ENCODE results near the gene GSDMA. TPM values are rescaled to one million over a fixed set of nuclear protein-coding genes. Genes with fewer than 3 reads are reported as not detected.
"Not testable (repeated sequence)": the region's sequence is repeated elsewhere in the genome, so short reads cannot be mapped to it uniquely, and the experiment has no call there.

GSDMA gene
- total RNA-seq, 2 experiments from 2014 or later, result 0.98 to 1.1 TPM

- POLR2A ChIA-PET, result interaction anchor here (0.6 kb wide), 1 partner anchor 8 kb away, joined by 3 read pairs; no protein-coding TSS in a partner anchor
- H3K9me3 Mint-ChIP-seq (ENCODE audit: low read depth); H3K27me3 Mint-ChIP-seq; H3K27ac Mint-ChIP-seq; H3K4me3 Mint-ChIP-seq; DNase-seq; intact Hi-C loops (cut with DNase I, micrococcal nuclease); H3K36me3 Mint-ChIP-seq (ENCODE audit: low read depth); ATAC-seq: not testable (repeated sequence)
- H3K4me1 Mint-ChIP-seq, result peaks cover 13% of the 10 kb centered on the region
- CTCF ChIA-PET, result interaction anchor here (1.2 kb wide), 1 partner anchor 9 kb away, joined by 3 read pairs; no protein-coding TSS in a partner anchor
Observed at GRCh38 chr17:39948489-39948828, 14.3 kb upstream of the GSDMA start.

GRCh38 chr17:39949028-39949427 lies 13.8 kb upstream of the GSDMA start:
- DNase-seq (no peak), ATAC-seq (no peak)
- H3K4me1 Mint-ChIP-seq, result peaks cover 16% of the 10 kb centered on the region
- H3K4me3 Mint-ChIP-seq, result no peak overlapping the region
- intact Hi-C loops (cut with DNase I, micrococcal nuclease), result no loop called here
- H3K36me3 Mint-ChIP-seq (ENCODE audit: low read depth), result no peaks in the 10 kb centered on the region
- ChIA-PET POLR2A (no interaction called here), CTCF (no interaction called here)
- H3K9me3 Mint-ChIP-seq (ENCODE audit: low read depth), result no peaks in the 10 kb centered on the region
- H3K27me3 Mint-ChIP-seq, result no peaks in the 10 kb centered on the region
- H3K27ac Mint-ChIP-seq, result no peak overlapping the region

- CTCF ChIA-PET, result interaction anchor here (1.2 to 1.4 kb wide), 2 partner anchors 221 to 329 kb away, joined by 3 read pairs; partner anchors contain the start of gene MIEN1
- no peak for ATAC-seq
- Mint-ChIP-seq H3K9me3 (ENCODE audit: low read depth) (no peaks in the 10 kb centered on the region), H3K27ac (no peak overlapping the region), H3K4me3 (no peak overlapping the region), H3K4me1 (peaks cover 16% of the 10 kb centered on the region), H3K27me3 (no peaks in the 10 kb centered on the region), H3K36me3 (ENCODE audit: low read depth) (no peaks in the 10 kb centered on the region)
- intact Hi-C loops (cut with DNase I, micrococcal nuclease), result loop anchor here in 1 of 2 experiments (10.0 kb wide), 1 partner anchor 546 kb away; the partner anchor contains the start of gene FBXL20
- DNase-seq, result no peak
- POLR2A ChIA-PET, result interaction anchor here (0.6 kb wide), 1 partner anchor 279 kb away, joined by 3 read pairs; no protein-coding TSS in a partner anchor
Observed at GRCh38 chr17:39950871-39951348, 11.9 kb upstream of the GSDMA start.

- no peaks in the 10 kb centered on the region for H3K27me3 Mint-ChIP-seq
- POLR2A ChIA-PET, result no interaction called here
- H3K4me1 Mint-ChIP-seq, result peaks cover 16% of the 10 kb centered on the region
- no peaks in the 10 kb centered on the region for H3K9me3 Mint-ChIP-seq (ENCODE audit: low read depth)
- intact Hi-C loops (cut with DNase I, micrococcal nuclease), result loop anchor here (1.0 to 10.0 kb wide), 4 partner anchors 25 to 547 kb away; partner anchors contain the start of genes FBXL20 (in 1 of the 2), LRRC3C (in 1 of the 2), MIEN1 (in 1 of the 2) and ORMDL3 (in 1 of the 2)
- H3K4me3 Mint-ChIP-seq, result peak overlapping the region; percentile 42
- ATAC-seq (peak; percentile 3), DNase-seq (no peak)
- H3K36me3 Mint-ChIP-seq (ENCODE audit: low read depth), result no peaks in the 10 kb centered on the region
- no peak overlapping the region for H3K27ac Mint-ChIP-seq
- CTCF ChIA-PET, result interaction anchor here (0.9 to 1.1 kb wide), 2 partner anchors 28 to 197 kb away, joined by 3 read pairs; partner anchors contain the start of gene PSMD3
Observed at GRCh38 chr17:39951924-39952679, 10.7 kb upstream of the GSDMA start.

GRCh38 chr17:39952680-39953470 lies 9.9 kb upstream of the GSDMA start:
- CTCF ChIA-PET, result interaction anchor here (1.1 to 8.7 kb wide), 2 partner anchors 25 to 27 kb away, joined by 3 to 87 read pairs; partner anchors contain the start of gene PSMD3

GRCh38 chr17:39953471-39953888 lies 9.3 kb upstream of the GSDMA start:
- intact Hi-C loops (cut with DNase I, micrococcal nuclease), result loop anchor here (1.0 to 10.0 kb wide), 7 partner anchors 26 to 549 kb away; partner anchors contain the start of genes LRRC3C (in 2 of the 2), ORMDL3 (in 2 of the 2), CDK12 (in 1 of the 2) and FBXL20 (in 1 of the 2)
- H3K4me3 Mint-ChIP-seq, result peak overlapping the region; percentile 73
- no peak for ATAC-seq
- H3K9me3 Mint-ChIP-seq (ENCODE audit: low read depth), result no peaks in the 10 kb centered on the region
- peaks cover 10% of the 10 kb centered on the region for H3K4me1 Mint-ChIP-seq
- DNase-seq, result no peak
- no peaks in the 10 kb centered on the region for H3K27me3 Mint-ChIP-seq
- POLR2A ChIA-PET, result no interaction called here
- no peaks in the 10 kb centered on the region for H3K36me3 Mint-ChIP-seq (ENCODE audit: low read depth)
- CTCF ChIA-PET, result interaction anchor here (0.7 to 8.7 kb wide), 2 partner anchors 24 to 103 kb away, joined by 3 to 87 read pairs; partner anchors contain the start of gene PSMD3
- H3K27ac Mint-ChIP-seq, result peak overlapping the region; percentile 69

More at GRCh38 chr17:39952680-39953470, 9.9 kb upstream of the GSDMA start:
- POLR2A ChIA-PET, result no interaction called here
- H3K36me3 Mint-ChIP-seq (ENCODE audit: low read depth), result no peaks in the 10 kb centered on the region
- intact Hi-C loops (cut with DNase I, micrococcal nuclease), result loop anchor here (1.0 to 10.0 kb wide), 8 partner anchors 26 to 548 kb away; partner anchors contain the start of genes LRRC3C (in 2 of the 2), ORMDL3 (in 2 of the 2), CDK12 (in 1 of the 2) and FBXL20 (in 1 of the 2)
- DNase-seq, result peak; percentile 98
- peak; percentile 87 for ATAC-seq
- H3K9me3 Mint-ChIP-seq (ENCODE audit: low read depth), result no peaks in the 10 kb centered on the region
- peak overlapping the region; percentile 73 for H3K4me3 Mint-ChIP-seq
- H3K27me3 Mint-ChIP-seq, result no peaks in the 10 kb centered on the region
- peaks cover 12% of the 10 kb centered on the region for H3K4me1 Mint-ChIP-seq
- H3K27ac Mint-ChIP-seq, result peak overlapping the region; percentile 69

GRCh38 chr17:39954876-39955275 lies 7.9 kb upstream of the GSDMA start:
- Mint-ChIP-seq H3K9me3 (ENCODE audit: low read depth) (no peaks in the 10 kb centered on the region), H3K4me1 (peaks cover 11% of the 10 kb centered on the region), H3K27ac (no peak overlapping the region), H3K27me3 (no peaks in the 10 kb centered on the region), H3K4me3 (no peak overlapping the region), H3K36me3 (ENCODE audit: low read depth) (no peaks in the 10 kb centered on the region)
- ATAC-seq (no peak), DNase-seq (no peak)
- ChIA-PET CTCF (interaction anchor here (0.9 to 8.7 kb wide), 4 partner anchors 14 to 333 kb away, joined by 3 to 87 read pairs (median 5); partner anchors contain the start of gene PSMD3), POLR2A (no interaction called here)
- intact Hi-C loops (cut with DNase I, micrococcal nuclease), result loop anchor here in 1 of 2 experiments (10.0 kb wide), 1 partner anchor 550 kb away; the partner anchor contains the start of gene FBXL20

GRCh38 chr17:39955726-39956225 lies 7.0 kb upstream of the GSDMA start:
- intact Hi-C loops (cut with DNase I, micrococcal nuclease), result loop anchor here in 1 of 2 experiments (10.0 kb wide), 1 partner anchor 551 kb away; the partner anchor contains the start of gene FBXL20
- CTCF ChIA-PET, result interaction anchor here (0.7 to 8.7 kb wide), 3 partner anchors 9 to 22 kb away, joined by 3 to 87 read pairs (median 4); partner anchors contain the start of gene PSMD3

GRCh38 chr17:39960524-39961041 lies 2.2 kb upstream of the GSDMA start:
- ATAC-seq (no peak), DNase-seq (no peak)
- H3K27ac Mint-ChIP-seq, result no peak overlapping the region
- ChIA-PET CTCF (interaction anchor here (0.7 to 8.7 kb wide), 2 partner anchors 17 to 436 kb away, joined by 3 to 87 read pairs; partner anchors contain the start of gene PSMD3), POLR2A (interaction anchor here (0.7 kb wide), 1 partner anchor 264 kb away, joined by 4 read pairs; no protein-coding TSS in a partner anchor)
- intact Hi-C loops (cut with DNase I, micrococcal nuclease), result no loop called here
- H3K27me3 Mint-ChIP-seq, result peaks cover 2% of the 10 kb centered on the region
- H3K4me1 Mint-ChIP-seq, result peaks cover 24% of the 10 kb centered on the region
- no peak overlapping the region for H3K4me3 Mint-ChIP-seq
- no peaks in the 10 kb centered on the region for H3K36me3 Mint-ChIP-seq (ENCODE audit: low read depth)
- H3K9me3 Mint-ChIP-seq (ENCODE audit: low read depth), result no peaks in the 10 kb centered on the region

More at GRCh38 chr17:39955726-39956225, 7.0 kb upstream of the GSDMA start:
- Mint-ChIP-seq H3K9me3 (ENCODE audit: low read depth) (no peaks in the 10 kb centered on the region), H3K27me3 (no peaks in the 10 kb centered on the region), H3K27ac (no peak overlapping the region), H3K36me3 (ENCODE audit: low read depth) (no peaks in the 10 kb centered on the region), H3K4me1 (peaks cover 11% of the 10 kb centered on the region), H3K4me3 (no peak overlapping the region)
- DNase-seq (no peak), ATAC-seq (no peak)
- POLR2A ChIA-PET, result no interaction called here

GRCh38 chr17:39963829-39964228 lies 1.0 kb downstream of the GSDMA start:
- ATAC-seq (peak; percentile 71), DNase-seq (peak; percentile 51)
- peak overlapping the region; percentile 49 for H3K27ac Mint-ChIP-seq
- no peaks in the 10 kb centered on the region for H3K9me3 Mint-ChIP-seq (ENCODE audit: low read depth)
- no peaks in the 10 kb centered on the region for H3K36me3 Mint-ChIP-seq (ENCODE audit: low read depth)
- intact Hi-C loops (cut with DNase I, micrococcal nuclease), result no loop called here
- CTCF ChIA-PET, result interaction anchor here (0.6 to 1.2 kb wide), 2 partner anchors 8 to 12 kb away, joined by 3 to 5 read pairs; no protein-coding TSS in a partner anchor
- H3K4me1 Mint-ChIP-seq, result peaks cover 23% of the 10 kb centered on the region
- POLR2A ChIA-PET, result no interaction called here
- peaks cover 2% of the 10 kb centered on the region for H3K27me3 Mint-ChIP-seq
- H3K4me3 Mint-ChIP-seq, result no peak overlapping the region

All from activated CD4-positive, alpha-beta T cell treated with anti-CD3 and anti-CD28 coated beads for 36 hours (primary cell).